Measurements from ENCODE around the gene CCRL2.
"Not testable (repeated sequence)": the region's sequence is repeated elsewhere in the genome, so short reads cannot be mapped to it uniquely, and the experiment has no call there.

The CCRL2 gene

DNA sequence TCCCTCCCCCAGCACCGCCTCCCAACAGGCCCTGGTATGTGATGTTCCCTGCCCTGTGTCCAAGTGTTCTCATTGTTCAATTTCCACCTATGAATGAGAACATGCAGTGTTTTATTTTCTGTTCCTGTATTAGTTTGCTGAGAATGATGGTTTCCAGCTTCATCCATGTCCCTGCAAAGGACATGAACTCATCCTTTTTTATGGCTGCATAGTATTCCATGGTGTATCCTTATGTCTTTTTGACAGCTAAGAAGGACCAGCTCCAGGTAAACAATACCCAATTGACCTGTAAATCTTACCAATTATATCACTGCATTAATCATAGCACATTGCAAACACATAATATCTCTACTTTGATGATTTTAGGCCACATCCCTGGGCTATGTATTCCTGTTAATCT lies 23.8 kb downstream of the CCRL2 start:
- DNase-seq: not testable (repeated sequence)

DNA sequence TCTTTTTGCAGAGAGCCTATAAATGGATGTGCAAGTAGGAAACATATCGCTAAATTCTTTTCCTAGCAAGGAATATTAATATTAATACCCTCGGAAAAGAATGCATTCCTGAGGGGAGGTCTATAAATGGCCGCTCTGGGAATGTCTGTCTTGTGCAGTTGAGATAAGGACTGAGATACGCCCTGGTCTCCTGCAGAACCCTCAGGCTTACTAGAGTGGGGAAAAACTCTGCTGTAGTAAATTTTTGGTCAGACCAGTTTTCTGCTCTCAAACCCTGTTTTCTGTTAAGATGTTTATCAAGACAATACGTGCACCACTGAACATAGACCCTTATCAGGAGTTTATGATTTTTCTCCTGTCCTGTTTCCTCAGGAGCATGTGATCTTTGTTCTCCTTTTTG lies 24.8 kb downstream of the CCRL2 start:
- not testable (repeated sequence) for DNase-seq

DNA sequence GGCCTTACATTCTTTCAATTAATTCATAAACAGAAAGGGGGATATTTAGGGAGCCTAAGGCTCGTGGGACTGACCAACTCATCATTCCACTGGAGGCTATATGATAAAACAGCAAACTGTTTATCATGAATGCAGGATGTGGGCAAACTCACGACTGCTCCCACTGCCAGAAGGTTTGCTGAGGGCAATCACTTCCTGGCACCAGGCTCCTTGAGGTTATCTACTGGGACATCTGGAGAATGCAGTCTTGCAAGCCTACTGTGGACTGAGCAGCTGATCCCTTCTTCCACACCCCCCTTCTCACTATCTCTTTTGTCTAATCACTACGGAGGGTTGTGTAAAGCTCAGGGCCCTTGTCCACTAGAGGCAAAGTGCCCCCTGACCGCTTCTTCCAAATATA lies 26.1 kb downstream of the CCRL2 start:
- peak; percentile 81 for DNase-seq

DNA sequence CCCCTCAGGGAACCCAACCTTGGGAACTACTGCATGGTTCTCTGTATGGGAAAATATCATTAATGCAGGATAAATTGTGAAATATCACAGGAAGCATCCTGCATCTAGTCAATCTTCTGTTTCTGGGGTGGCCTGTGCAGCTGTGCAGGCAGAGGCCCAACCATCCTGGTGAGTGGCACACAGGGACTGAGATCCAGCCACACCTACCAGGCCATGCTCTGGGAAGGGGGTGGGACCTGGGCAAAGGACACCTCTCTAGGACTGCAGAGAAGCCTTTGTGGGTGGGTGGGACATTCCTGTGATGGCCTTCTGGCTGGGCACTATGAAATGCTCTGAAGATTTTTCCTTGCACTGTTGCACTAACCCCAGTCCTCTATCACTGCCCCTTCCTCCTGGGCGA lies 26.8 kb downstream of the CCRL2 start:
- DNase-seq: no peak

DNA sequence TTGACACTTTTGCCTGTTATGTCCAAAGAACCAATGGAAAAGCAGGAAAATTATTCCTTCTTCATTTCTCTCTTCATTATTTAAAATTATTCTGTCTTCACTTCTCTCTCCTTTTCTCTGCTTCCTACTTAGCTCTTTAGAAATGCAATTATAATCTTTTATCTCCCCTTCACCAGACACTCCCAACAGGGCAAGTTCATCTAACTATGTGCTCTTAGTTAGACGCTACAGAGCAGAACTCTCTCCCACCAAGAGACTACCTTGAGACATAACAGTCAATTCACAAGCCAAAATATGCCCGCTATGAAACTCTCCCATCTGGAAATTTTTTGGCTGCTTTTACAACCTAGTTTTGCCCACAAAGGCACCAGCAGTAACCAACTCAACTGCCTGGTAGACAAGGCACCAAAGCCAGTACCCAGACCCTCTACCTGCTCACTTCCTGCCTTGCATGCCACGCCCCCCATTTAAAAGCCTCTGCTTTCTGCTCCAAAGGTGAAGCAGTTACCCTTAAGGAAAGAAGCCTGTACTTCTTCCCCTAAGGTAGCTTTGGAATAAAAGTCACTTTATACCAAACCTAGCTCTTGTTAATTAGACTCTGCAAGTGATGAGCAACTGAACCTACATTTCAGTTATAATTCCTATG lies 28.1 kb downstream of the CCRL2 start:
- no peak for DNase-seq

DNA sequence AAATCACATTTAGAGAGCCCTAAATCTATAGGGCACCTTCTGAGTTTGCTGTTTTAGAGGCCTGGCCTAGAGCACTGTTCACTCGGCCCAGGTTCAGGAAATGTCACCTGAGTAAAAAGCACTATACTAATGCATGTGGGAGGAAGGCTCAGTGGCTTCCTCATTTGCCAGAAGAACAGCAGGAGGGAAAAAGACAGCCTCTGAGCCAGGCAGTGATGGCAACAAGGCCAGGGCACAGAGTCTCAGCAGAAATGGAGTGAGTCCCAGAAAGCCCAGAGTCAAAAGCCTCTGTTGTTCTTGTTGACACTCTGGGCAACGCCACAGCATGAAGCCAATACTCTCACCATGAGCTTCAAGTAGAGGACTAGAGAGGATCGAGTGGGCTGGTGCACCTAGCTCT lies 31.8 kb downstream of the CCRL2 start:
- DNase-seq: no peak

DNA sequence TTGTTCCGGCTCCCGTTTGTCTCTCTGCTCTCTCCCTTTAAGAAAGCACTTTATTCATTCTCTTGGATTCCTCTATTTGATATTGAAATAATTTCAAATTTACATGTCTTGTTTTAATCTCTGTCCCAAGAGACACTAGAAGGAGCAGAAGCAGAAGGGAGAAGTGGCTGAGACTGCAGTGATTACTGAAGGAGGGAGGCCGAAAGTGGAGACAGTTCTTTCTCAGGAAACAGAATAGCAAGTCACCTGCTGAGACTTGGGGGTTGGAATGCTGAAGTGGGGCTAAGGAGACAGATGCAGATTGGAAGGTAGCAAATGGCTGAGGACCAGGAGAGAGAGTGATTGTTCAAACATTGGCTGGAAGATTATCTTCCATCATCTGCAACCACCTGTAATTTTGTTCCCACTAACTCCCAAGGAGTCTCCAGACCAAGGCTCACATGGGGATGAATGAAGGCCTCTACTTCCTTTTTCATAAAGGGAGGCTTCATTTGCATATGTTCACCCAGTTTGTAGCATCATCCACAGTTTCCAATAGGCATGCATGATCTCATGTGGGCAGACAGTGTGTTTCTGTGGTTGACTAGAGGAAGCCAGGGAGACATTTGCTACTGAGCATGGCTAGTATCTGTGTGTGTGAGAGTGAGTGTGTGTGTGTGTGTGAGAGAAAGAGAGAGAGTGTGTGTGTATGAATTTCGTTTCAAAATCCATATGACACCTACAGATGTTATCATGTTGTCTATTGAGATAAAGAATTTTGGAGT lies 33.7 kb downstream of the CCRL2 start:
- DNase-seq: no peak

DNA sequence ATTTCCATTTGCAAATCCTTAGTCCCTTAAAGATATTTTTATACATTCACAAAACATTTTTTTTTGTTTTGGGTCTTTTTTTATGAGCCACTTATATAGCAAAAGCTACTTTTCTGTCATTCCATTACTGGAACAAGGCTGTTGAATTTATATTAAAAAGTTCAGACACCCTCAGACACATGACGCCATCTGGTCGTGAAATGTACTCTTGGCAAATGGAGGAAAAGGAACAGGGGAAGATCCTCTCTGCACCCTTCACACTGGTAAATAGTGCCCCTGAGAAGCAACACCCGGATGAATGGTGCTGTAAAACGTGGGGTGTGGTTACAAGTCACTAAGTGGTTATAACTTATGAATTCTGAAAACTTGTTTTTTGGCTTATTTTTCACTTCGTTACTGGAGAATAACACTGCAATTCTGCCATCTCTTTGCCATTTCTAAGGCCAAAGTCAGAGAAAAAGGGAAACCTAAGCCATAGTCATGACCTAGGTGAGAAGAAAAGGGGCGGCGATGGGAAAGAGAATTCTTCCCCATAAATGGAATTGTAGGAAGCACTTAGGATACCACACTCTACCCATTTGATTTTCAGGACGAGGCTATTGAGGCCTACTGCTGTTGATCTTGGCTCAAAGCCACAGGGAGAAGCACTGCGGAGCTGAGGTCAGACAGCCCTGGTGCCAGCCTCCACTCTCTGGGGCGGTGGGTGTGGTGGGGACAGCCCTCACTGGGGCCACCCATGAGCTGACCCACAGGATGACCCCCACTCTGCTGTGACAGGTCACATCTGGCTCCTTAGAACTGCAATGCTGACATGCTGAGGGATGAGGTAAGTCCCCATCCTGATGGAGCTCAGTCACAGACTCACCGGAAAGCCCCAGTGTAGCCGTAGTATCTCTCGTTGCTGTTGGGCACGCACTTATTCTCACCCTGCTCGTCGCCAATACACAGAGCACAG lies 35.8 kb downstream of the CCRL2 start:
- no peak for DNase-seq

DNA sequence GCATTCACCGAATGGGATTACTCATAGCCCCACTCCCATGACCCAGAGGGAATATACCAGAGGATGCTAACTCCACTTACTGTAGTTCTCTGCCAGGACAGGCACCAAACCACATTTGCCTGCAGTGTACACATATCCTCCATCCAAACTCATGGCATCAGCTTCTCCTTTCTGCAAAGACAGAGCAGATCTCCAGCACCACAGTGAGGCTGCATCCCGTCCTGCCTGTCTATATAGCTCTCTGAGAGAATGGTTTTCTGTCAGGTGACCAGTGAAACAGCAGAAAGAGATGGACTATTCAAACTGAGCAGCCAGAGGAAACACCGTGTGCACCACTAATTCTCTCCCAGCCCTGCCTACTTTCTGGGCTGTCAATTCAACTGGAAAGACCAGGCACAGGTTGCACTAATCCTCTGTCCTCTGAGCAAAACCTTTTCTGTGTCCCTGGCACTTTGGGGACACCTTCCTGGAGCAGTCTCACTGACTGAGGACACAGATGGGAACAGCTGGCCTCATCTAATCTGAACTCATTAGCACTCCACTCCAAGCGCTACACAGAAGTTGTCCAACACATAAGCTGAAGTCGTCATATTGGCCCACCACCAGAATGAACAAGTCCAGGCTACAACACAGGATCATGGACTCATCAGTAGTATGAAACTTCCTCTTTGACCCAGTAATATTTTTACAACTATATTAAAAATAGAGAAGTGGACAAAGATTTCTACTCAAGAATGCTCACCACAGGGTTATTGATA lies 40.3 kb downstream of the CCRL2 start:
- no peak for DNase-seq

DNA sequence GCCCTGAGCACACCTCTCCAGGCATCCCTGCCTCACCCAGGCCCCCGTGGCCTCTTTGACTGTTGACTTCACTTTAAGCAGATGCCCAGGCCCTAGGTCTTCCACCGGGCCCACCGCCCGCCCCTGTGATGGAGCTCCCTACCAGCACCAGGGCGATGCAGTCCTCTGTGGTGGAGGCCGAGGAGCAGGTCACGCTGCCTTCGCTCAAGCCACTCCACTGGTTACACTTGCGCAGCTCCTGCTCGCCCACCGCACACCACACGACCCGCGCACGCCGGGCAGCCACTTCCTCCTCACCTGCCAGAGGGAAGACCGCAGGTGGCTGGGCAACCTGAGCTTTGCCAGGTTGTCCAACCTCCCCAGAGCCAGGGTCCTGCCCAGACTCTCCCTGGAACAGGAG lies 41.7 kb downstream of the CCRL2 start:
- DNase-seq: no peak

DNA sequence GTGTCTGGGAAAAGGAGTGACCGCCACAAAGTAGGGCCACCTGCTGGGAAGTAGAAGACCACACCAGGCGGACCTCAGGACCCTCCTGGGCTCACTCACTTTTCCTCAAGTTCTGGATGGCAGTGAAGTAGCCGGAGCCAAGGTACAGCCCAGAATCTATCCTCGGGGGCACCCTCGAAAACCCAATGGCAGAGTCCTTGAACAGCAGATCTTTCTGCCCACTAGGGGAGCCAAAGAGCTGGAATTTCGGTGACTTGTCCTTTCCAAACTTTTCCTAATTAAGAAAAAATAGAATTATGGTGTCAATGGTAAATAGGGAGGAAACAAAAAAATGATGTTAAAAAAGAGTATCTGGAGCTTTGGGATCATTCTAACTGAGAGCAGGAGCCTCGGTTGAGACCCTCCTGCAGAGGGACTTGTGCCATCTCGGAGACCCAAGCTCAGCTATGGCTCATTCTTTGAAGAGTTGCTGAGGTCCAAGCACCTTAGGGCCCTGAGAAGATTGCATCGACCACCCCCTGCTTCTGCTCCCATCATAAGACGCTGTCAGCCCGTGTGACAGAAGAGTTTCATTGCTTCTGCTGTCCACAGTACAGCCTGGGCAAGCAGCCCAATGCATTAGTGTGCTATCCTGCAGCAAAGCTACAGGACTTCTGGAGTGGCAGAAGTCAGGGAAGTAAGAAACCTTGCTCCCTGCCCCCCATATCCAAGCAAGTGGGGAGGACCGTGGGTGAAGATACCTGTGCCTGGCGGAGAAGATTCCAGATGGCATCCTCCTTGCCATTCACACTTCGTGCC lies 42.9 kb downstream of the CCRL2 start:
- DNase-seq: no peak

DNA sequence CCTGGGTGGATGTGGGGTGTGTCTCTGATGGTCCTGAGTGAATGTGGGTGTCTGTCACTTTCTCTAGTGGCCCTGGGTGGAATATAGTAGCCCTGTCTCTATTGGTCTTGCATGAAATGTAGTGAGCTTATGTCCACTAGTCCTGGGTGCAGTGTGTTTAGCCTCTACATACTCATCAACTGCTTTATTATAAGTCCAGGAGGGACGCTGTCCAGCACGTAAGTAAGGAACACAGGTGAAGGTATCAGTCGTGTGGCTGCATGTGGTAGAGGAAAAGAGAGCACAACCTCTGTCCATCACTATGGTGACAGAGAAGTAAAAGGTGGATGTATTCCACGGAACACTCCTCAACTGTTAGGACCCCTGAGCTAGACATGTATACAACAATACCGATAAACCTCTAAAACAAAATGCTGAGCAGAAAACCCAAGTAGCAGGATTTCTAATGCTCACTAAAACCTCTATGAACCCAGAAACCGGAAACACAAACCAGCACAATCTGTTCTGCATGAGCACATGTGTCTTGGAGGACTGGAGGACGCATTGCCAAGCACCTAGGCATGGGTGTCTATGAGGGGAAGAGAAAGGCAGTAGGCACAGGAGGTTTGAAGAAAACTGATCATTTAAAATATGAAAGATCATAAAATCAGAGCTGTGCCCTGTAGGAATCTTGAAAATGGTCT lies 46.6 kb downstream of the CCRL2 start:
- DNase-seq: no peak

DNA sequence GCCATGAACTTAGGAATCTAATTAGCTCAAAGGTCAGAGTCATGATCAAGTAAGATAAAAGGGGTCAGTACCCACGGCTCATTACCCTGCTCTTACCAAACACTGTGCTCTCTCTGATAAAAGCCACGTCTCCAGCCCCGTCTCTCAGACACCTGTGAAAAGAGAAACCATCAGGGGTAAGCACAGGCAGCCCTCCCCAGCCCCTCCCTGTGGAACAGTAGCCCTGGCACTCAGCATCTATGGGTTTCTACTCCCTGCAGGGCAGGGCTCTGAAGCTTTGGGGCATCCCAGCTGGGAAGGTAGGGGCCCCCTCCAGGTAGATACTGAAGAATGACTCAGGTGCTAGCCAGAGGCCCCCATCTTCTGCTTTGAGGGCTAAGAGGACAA lies 47.1 kb downstream of the CCRL2 start:
- no peak for DNase-seq

DNA sequence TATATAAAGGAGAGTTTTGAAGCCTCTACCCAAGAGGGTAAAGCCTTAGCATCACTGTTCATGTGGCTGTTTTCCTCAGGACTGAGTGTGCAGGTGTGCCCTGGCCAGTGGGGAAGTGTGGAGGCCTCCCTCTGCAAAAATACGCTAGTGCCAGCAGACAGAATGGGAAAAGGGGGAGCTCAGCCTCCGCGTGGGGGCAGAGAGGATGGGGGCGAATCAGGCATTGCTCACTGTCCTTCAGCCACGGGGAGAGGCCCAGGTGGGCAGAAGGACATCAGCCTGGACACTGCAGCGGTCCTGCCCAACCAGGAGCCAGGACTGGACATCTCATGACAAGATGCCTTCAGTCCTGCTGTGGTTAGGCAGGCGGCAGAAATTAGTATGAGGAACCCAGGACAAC lies 47.5 kb downstream of the CCRL2 start:
- DNase-seq: no peak

DNA sequence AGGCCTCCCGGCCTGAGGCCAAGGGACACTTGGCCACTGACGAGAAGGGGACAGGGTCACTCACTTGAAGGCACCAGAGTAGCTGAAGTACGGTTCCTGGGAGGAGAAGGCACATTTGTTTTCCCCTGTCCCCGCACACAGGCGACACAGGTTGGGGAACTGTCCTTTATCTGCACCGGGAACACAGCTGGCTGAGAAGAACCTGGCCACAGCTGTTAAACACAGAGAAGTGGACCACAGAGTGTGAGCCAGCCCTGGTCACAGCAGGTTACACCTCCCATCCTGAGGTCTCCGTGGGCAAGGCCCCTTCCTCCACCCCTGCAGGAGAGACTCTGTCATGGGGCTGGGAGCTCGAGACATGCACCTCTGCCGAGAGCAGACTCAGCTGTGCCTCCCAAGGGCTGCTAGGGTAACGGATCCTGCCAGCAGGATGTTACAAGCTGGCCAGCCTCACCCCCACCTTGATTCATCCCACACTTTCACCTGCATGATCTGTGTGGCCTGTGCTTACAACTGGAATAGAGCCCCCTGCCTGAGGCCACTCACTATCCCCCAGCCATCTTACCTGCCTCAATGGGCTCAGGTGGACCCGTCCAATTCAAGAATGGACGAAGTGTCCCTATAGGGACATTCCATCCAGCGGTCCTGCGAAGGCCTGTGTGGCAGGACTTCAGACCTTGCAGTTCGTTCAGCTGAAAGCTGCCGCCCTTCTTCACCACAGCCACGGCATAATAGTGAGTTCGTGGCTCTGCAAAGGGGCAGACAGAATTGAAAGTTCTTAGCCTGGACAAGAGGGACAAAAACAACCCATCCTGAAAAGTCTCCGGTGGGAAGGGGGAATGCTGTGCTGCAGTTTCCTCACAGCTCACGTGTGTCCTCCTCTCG lies 48.4 kb downstream of the CCRL2 start:
- DNase-seq: no peak

DNA sequence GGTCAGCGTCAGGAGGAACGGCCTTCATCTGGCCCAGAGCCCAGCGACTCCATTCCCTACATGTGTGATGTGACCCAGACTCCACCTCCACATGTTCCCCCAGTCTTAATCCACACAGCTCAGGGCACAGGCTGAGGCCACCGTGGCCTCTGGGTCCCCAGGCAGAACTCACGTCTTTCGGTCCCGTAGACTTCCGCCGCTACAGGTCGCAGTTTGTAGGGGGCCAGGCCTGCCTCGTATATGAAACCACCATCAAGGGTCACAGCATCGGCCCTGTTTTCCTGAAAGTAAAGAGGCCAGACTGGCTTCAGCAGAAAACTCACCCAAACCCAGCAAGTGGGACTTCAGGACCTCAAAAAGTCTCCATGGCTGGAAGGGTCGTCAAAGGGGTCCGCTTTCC lies 49.1 kb downstream of the CCRL2 start:
- no peak for DNase-seq

All from NCI-H226 (cell line).